ENCODE measurements around the gene TBC1D19. TPM values are rescaled to one million over a fixed set of nuclear protein-coding genes. Genes with fewer than 3 reads are reported as not detected.
"Not testable (repeated sequence)": the region's sequence is repeated elsewhere in the genome, so short reads cannot be mapped to it uniquely, and the experiment has no call there.

The TBC1D19 gene
- total and polyA plus RNA-seq, 2 donors from 2014 or later, result 10.8 to 19.1 TPM

- Histone ChIP-seq H3K27me3 (ENCODE audit: control insufficient read depth, insufficient read depth, low read length) (no peaks in the 10 kb centered on the region), H3K27ac (ENCODE audit: low read depth in 2 of 2, low read length in 2 of 2) (no peak overlapping the region), H3K9ac (ENCODE audit: low read length in 3 of 3) (no peak overlapping the region), H3K36me3 (ENCODE audit: control insufficient read depth in 2 of 3, insufficient read depth in 3 of 3, low read length in 3 of 3) (peaks cover 0 to 5% (median 2%) of the 10 kb centered on the region in 3 donors), H3K4me1 (ENCODE audit: control insufficient read depth in 2 of 3, insufficient read depth in 2 of 3, low read depth in 1 of 3, low read length in 3 of 3) (no peaks in the 10 kb centered on the region), H3K9me3 (ENCODE audit: control insufficient read depth in 2 of 3, insufficient read depth in 1 of 3, low read length in 3 of 3) (no peaks in the 10 kb centered on the region), H3K4me3 (ENCODE audit: low read length in 3 of 3) (no peak overlapping the region)
- DNase-seq, result no peak
- no peak for FAIRE-seq
- intact Hi-C loops (cut with DNase I), result no loop called here
- TF ChIP-seq CTCF (IDR thresholded peaks at IDR 0.05; ENCODE audit: borderline replicate concordance, extremely low read depth, insufficient read depth), result no peak
Observed at GRCh38 chr4:26692014-26692726, 108.3 kb downstream of the TBC1D19 start.

GRCh38 chr4:26694131-26694530 lies 110.2 kb downstream of the TBC1D19 start:
- H3K27me3 ChIP-seq (ENCODE audit: control insufficient read depth, insufficient read depth, low read length); H3K27ac ChIP-seq (ENCODE audit: low read depth in 2 of 2, low read length in 2 of 2); intact Hi-C loops (cut with DNase I); H3K9me3 ChIP-seq (ENCODE audit: control insufficient read depth in 2 of 3, insufficient read depth in 1 of 3, low read length in 3 of 3); H3K36me3 ChIP-seq (ENCODE audit: control insufficient read depth in 2 of 3, insufficient read depth in 3 of 3, low read length in 3 of 3); H3K4me3 ChIP-seq (ENCODE audit: low read length in 3 of 3); FAIRE-seq; H3K4me1 ChIP-seq (ENCODE audit: control insufficient read depth in 2 of 3, insufficient read depth in 2 of 3, low read depth in 1 of 3, low read length in 3 of 3); H3K9ac ChIP-seq (ENCODE audit: low read length in 3 of 3): not testable (repeated sequence)
- peak in 1 of 5 donors; percentile 45 for DNase-seq

GRCh38 chr4:26700110-26700509 lies 116.2 kb downstream of the TBC1D19 start:
- Histone ChIP-seq H3K9ac (ENCODE audit: low read length in 3 of 3) (no peak overlapping the region), H3K27me3 (ENCODE audit: control insufficient read depth, insufficient read depth, low read length) (no peaks in the 10 kb centered on the region), H3K36me3 (ENCODE audit: control insufficient read depth in 2 of 3, insufficient read depth in 3 of 3, low read length in 3 of 3) (no peaks in the 10 kb centered on the region), H3K9me3 (ENCODE audit: control insufficient read depth in 2 of 3, insufficient read depth in 1 of 3, low read length in 3 of 3) (no peaks in the 10 kb centered on the region), H3K4me1 (ENCODE audit: control insufficient read depth in 2 of 3, insufficient read depth in 2 of 3, low read depth in 1 of 3, low read length in 3 of 3) (no peaks in the 10 kb centered on the region), H3K4me3 (ENCODE audit: low read length in 3 of 3) (no peak overlapping the region), H3K27ac (ENCODE audit: low read depth in 2 of 2, low read length in 2 of 2) (no peak overlapping the region)
- FAIRE-seq (no peak), DNase-seq (no peak)
- intact Hi-C loops (cut with DNase I), result no loop called here
- no peak for TF ChIP-seq CTCF (IDR thresholded peaks at IDR 0.05; ENCODE audit: borderline replicate concordance, extremely low read depth, insufficient read depth)

GRCh38 chr4:26701095-26701494 lies 117.2 kb downstream of the TBC1D19 start:
- Histone ChIP-seq H3K27ac (ENCODE audit: low read depth in 2 of 2, low read length in 2 of 2) (no peak overlapping the region), H3K4me1 (ENCODE audit: control insufficient read depth in 2 of 3, insufficient read depth in 2 of 3, low read depth in 1 of 3, low read length in 3 of 3) (no peaks in the 10 kb centered on the region), H3K27me3 (ENCODE audit: control insufficient read depth, insufficient read depth, low read length) (no peaks in the 10 kb centered on the region), H3K36me3 (ENCODE audit: control insufficient read depth in 2 of 3, insufficient read depth in 3 of 3, low read length in 3 of 3) (no peaks in the 10 kb centered on the region), H3K9ac (ENCODE audit: low read length in 3 of 3) (no peak overlapping the region), H3K4me3 (ENCODE audit: low read length in 3 of 3) (no peak overlapping the region), H3K9me3 (ENCODE audit: control insufficient read depth in 2 of 3, insufficient read depth in 1 of 3, low read length in 3 of 3) (peaks cover 0 to 1% (median 0%) of the 10 kb centered on the region in 3 donors)
- no peak for FAIRE-seq
- no peak for DNase-seq
- intact Hi-C loops (cut with DNase I), result no loop called here
- no peak for TF ChIP-seq CTCF (IDR thresholded peaks at IDR 0.05; ENCODE audit: borderline replicate concordance, extremely low read depth, insufficient read depth)
